ENCODE measurements around the gene RASA3. TPM values are rescaled to one million over a fixed set of nuclear protein-coding genes. Genes with fewer than 3 reads are reported as not detected.
A peak's percentile ranks its signal among the peaks of the same experiment; 100 is the strongest.

The RASA3 gene
- total and polyA plus RNA-seq, 2 donors (not counting 3 experiments of a cell fraction or from before 2014, with no cell fraction given): 26.5 to 53.8 TPM

- Histone ChIP-seq H3K9me3 (replicated peaks; ENCODE audit: control insufficient read depth, insufficient read depth, low read length) (no peaks in the 10 kb centered on the region), H3K4me2 (ENCODE audit: insufficient read depth, low read length) (no peak overlapping the region), H3K4me1 (ENCODE audit: control insufficient read depth, extremely low read depth, insufficient read depth, low read length) (peaks cover 23% of the 10 kb centered on the region), H3K27ac (ENCODE audit: insufficient read depth, low read depth, low read length) (peak overlapping the region; percentile 39), H3K36me3 (ENCODE audit: control insufficient read depth in 2 of 2, extremely low read depth in 1 of 2, insufficient read depth in 2 of 2, low read length in 2 of 2) (peaks cover 2 to 18% of the 10 kb centered on the region in 2 experiments), H3K9me1 (replicated peaks; ENCODE audit: control insufficient read depth, extremely low read depth, insufficient read depth, low read length) (no peaks in the 10 kb centered on the region), H3K9ac (replicated peaks; ENCODE audit: extremely low read depth, insufficient read depth, low read length) (no peak overlapping the region), H3K4me3 (replicated peaks in 1 of 3; ENCODE audit: insufficient read depth in 1 of 3, low read depth in 1 of 3, low read length in 3 of 3) (no peak overlapping the region), H3K79me2 (ENCODE audit: control insufficient read depth, insufficient read depth, low read length) (peaks cover 88% of the 10 kb centered on the region), H3K27me3 (ENCODE audit: control insufficient read depth in 2 of 2, insufficient read depth in 2 of 2, low read length in 2 of 2) (no peaks in the 10 kb centered on the region), H4K20me1 (replicated peaks; ENCODE audit: control insufficient read depth, extremely low read depth, insufficient read depth, low read length) (no peaks in the 10 kb centered on the region), H2AFZ (ENCODE audit: low read depth, low read length) (no peak overlapping the region)
- FAIRE-seq (no peak), DNase-seq (ENCODE audit: low read depth, low spot score) (no peak)
- TF ChIP-seq MYC (IDR thresholded peaks at IDR 0.05; ENCODE audit: low read depth, low read length) (no peak), POLR2A (IDR thresholded peaks at IDR 0.05; ENCODE audit: low read depth, low read length) (no peak), GATA2 (IDR thresholded peaks at IDR 0.05; ENCODE audit: insufficient read depth, insufficient read length, low read depth, low read length) (no peak), FOS (IDR thresholded peaks at IDR 0.05; ENCODE audit: borderline replicate concordance, insufficient read depth, low read length) (no peak), POLR2AphosphoS5 (IDR thresholded peaks at IDR 0.05; ENCODE audit: insufficient read depth, low read depth, low read length) (no peak), JUN (IDR thresholded peaks at IDR 0.05; ENCODE audit: borderline replicate concordance, insufficient read depth, insufficient read length, low read depth) (no peak), CTCF (IDR thresholded peaks at IDR 0.05; ENCODE audit: extremely low read depth in 1 of 2, insufficient read depth in 1 of 2, low read depth in 1 of 2, low read length in 2 of 2) (no peak), EZH2 (IDR thresholded peaks at IDR 0.05; ENCODE audit: borderline replicate concordance, low read depth, low read length, severe bottlenecking) (no peak)
- TF ChIP-seq, protein P1, sequence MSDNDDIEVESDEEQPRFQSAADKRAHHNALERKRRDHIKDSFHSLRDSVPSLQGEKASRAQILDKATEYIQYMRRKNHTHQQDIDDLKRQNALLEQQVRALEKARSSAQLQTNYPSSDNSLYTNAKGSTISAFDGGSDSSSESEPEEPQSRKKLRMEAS (IDR thresholded peaks at IDR 0.05; ENCODE audit: insufficient read depth, insufficient read length): no peak
- intact Hi-C loops (cut with micrococcal nuclease) (loop anchor here (2.0 kb wide), 1 partner anchor 22 kb away; no protein-coding TSS in a partner anchor), dilution Hi-C loops (cut with MboI; ENCODE audit: extremely low pct_ligation_motif_present, low sequenced_read_pairs) (loop anchor here (10.0 kb wide), 1 partner anchor 58 kb away; no protein-coding TSS in a partner anchor)
- ChIA-PET POLR2A (no interaction called here), CTCF (interaction anchor here (1.2 to 2.3 kb wide), 6 partner anchors 9 to 170 kb away, joined by 4 to 7 read pairs (median 6); no protein-coding TSS in a partner anchor)
- BruUV-seq (replicated peaks): no TSS peak
Measured at GRCh38 chr13:114056205-114057013, 76.0 kb downstream of the RASA3 start.

Data from endothelial cell of umbilical vein (primary cell).